DOHH2 (cell line): Measurements from ENCODE around the gene ITGB7.

Experiments used
- EZH2phosphoT487 ChIP-seq: fragments of 200-600 bp; sonication (generic); IDR thresholded peaks from 2 replicates; pipeline ENCODE4 v1.6.1; 2017; ENCODE audit warnings: borderline replicate concordance, mild to moderate bottlenecking, antibody characterized with exemption, low read length, moderate library complexity, mixed read lengths
- TF ChIP-seq, protein P1 (sequence below): fragments of 200-600 bp; sonication (generic); IDR thresholded peaks from one replicate; pipeline ENCODE4 v1.5.1; 2014; ENCODE audit warnings: antibody characterized with exemption, mild to moderate bottlenecking, low read depth, low read length; ENCODE audit not compliant: poor library complexity, severe bottlenecking

- TF ChIP-seq, protein P1, sequence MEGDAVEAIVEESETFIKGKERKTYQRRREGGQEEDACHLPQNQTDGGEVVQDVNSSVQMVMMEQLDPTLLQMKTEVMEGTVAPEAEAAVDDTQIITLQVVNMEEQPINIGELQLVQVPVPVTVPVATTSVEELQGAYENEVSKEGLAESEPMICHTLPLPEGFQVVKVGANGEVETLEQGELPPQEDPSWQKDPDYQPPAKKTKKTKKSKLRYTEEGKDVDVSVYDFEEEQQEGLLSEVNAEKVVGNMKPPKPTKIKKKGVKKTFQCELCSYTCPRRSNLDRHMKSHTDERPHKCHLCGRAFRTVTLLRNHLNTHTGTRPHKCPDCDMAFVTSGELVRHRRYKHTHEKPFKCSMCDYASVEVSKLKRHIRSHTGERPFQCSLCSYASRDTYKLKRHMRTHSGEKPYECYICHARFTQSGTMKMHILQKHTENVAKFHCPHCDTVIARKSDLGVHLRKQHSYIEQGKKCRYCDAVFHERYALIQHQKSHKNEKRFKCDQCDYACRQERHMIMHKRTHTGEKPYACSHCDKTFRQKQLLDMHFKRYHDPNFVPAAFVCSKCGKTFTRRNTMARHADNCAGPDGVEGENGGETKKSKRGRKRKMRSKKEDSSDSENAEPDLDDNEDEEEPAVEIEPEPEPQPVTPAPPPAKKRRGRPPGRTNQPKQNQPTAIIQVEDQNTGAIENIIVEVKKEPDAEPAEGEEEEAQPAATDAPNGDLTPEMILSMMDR = no peak
- no peak for TF ChIP-seq EZH2phosphoT487
Observed at GRCh38 chr12:53170215-53170614, 36.8 kb downstream of the ITGB7 start.
